ENCODE results near the gene KLRC2. TPM values are rescaled to one million over a fixed set of nuclear protein-coding genes. Genes with fewer than 3 reads are reported as not detected.
"Not testable (repeated sequence)": the region's sequence is repeated elsewhere in the genome, so short reads cannot be mapped to it uniquely, and the experiment has no call there.

The KLRC2 gene
- total RNA-seq, 2 experiments from 2014 or later: 2.5 to 2.6 TPM

DNA sequence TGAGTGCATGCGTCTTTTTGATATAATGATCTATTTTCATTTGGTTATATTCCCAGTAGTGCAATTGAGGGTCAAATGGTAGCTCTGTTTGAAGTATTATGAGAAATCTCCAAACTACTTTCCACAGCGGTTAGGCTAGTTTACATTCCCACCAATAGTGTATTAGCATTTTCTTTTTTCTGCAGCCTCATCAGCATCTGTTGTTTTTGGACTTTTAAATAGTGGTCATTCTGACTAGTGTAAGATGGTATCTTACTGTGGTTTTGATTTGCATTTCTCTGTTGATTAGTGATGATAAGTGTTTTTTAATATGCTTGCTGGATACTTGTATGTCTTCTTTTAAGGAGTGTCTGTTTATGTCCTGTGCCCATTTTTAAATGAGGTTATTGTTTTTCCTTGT, 21.0 kb upstream of the KLRC2 start:
- Mint-ChIP-seq H3K4me3 (no peak overlapping the region), H3K27ac (no peak overlapping the region), H3K27me3 (no peaks in the 10 kb centered on the region), H3K4me1 (ENCODE audit: low read depth) (peaks cover 7% of the 10 kb centered on the region), H3K9me3 (peaks cover 57% of the 10 kb centered on the region), H3K36me3 (ENCODE audit: low read depth) (peaks cover 31% of the 10 kb centered on the region)
- TF ChIP-seq CTCF (IDR thresholded peaks at IDR 0.05): no peak
- ChIA-PET CTCF (interaction anchor here (0.9 kb wide), 1 partner anchor 107 kb away, joined by 4 read pairs; no protein-coding TSS in a partner anchor), POLR2A (no interaction called here)
- DNase-seq: no peak
- ATAC-seq: no peak
- intact Hi-C loops (cut with micrococcal nuclease): no loop called here

- H3K27ac Mint-ChIP-seq: no peak overlapping the region
- TF ChIP-seq CTCF (IDR thresholded peaks at IDR 0.05): no peak
- peaks cover 7% of the 10 kb centered on the region for H3K4me1 Mint-ChIP-seq (ENCODE audit: low read depth)
- H3K4me3 Mint-ChIP-seq: no peak overlapping the region
- peaks cover 55% of the 10 kb centered on the region for H3K9me3 Mint-ChIP-seq
- intact Hi-C loops (cut with micrococcal nuclease): no loop called here
- no peaks in the 10 kb centered on the region for H3K27me3 Mint-ChIP-seq
- ATAC-seq: no peak
- ChIA-PET CTCF (interaction anchor here (1.1 kb wide), 1 partner anchor 25 kb away, joined by 3 read pairs; no protein-coding TSS in a partner anchor), POLR2A (interaction anchor here (1.3 kb wide), 1 partner anchor 12 kb away, joined by 6 read pairs; no protein-coding TSS in a partner anchor)
- DNase-seq: no peak
- H3K36me3 Mint-ChIP-seq (ENCODE audit: low read depth): peaks cover 29% of the 10 kb centered on the region
These were observed 20.0 kb upstream of the KLRC2 start for GRCh38 chr12:10455766-10456165.

GRCh38 chr12:10454531-10454930, 18.7 kb upstream of the KLRC2 start:
- no peak for ATAC-seq
- CTCF ChIA-PET: no interaction called here
- no peak for DNase-seq
- no peak for TF ChIP-seq CTCF (IDR thresholded peaks at IDR 0.05)
- Mint-ChIP-seq H3K27ac (peak overlapping the region; percentile 67), H3K36me3 (ENCODE audit: low read depth) (peaks cover 29% of the 10 kb centered on the region), H3K4me1 (ENCODE audit: low read depth) (peaks cover 7% of the 10 kb centered on the region), H3K9me3 (peaks cover 45% of the 10 kb centered on the region), H3K4me3 (no peak overlapping the region), H3K27me3 (no peaks in the 10 kb centered on the region)
- intact Hi-C loops (cut with micrococcal nuclease): no loop called here
- POLR2A ChIA-PET: interaction anchor here (0.7 kb wide), 1 partner anchor 66 kb away, joined by 4 read pairs; no protein-coding TSS in a partner anchor

GRCh38 chr12:10453156-10453555, 17.3 kb upstream of the KLRC2 start, which contains the start of gene KLRC1:
Gene KLRC1 (minus strand): TSS chr12:10453377. CDS start chr12:10451156, 2,221 bp downstream.
- H3K27ac Mint-ChIP-seq: peak within 1 kb of the TSS; percentile 54
- H3K4me3 Mint-ChIP-seq: peak within 1 kb of the TSS; percentile 6
- POLR2A ChIA-PET: no interaction called here
- peaks cover 24% of the 10 kb centered on the region for H3K36me3 Mint-ChIP-seq (ENCODE audit: low read depth)
- peaks cover 36% of the 10 kb centered on the region for H3K9me3 Mint-ChIP-seq
- CTCF ChIA-PET: no interaction called here
- H3K4me1 Mint-ChIP-seq (ENCODE audit: low read depth): peaks cover 11% of the 10 kb centered on the region
- no peak for TF ChIP-seq CTCF (IDR thresholded peaks at IDR 0.05)
- DNase-seq (peak; percentile 15), ATAC-seq (peak; percentile 78)
- no peaks in the 10 kb centered on the region for H3K27me3 Mint-ChIP-seq
- intact Hi-C loops (cut with micrococcal nuclease): no loop called here

- H3K36me3 Mint-ChIP-seq (ENCODE audit: low read depth): no peaks in the 10 kb centered on the region
- H3K4me3 Mint-ChIP-seq: peak overlapping the region; percentile 13
- peak overlapping the region; percentile 75 for H3K27ac Mint-ChIP-seq
- DNase-seq: no peak
- ATAC-seq: no peak
- CTCF ChIA-PET: no interaction called here
- TF ChIP-seq CTCF (IDR thresholded peaks at IDR 0.05): no peak
- no peaks in the 10 kb centered on the region for H3K27me3 Mint-ChIP-seq
- H3K9me3 Mint-ChIP-seq: no peaks in the 10 kb centered on the region
- intact Hi-C loops (cut with micrococcal nuclease): no loop called here
- POLR2A ChIA-PET: no interaction called here
- peaks cover 16% of the 10 kb centered on the region for H3K4me1 Mint-ChIP-seq (ENCODE audit: low read depth)
These were observed 12.4 kb upstream of the KLRC2 start for GRCh38 chr12:10448236-10448635.

DNA sequence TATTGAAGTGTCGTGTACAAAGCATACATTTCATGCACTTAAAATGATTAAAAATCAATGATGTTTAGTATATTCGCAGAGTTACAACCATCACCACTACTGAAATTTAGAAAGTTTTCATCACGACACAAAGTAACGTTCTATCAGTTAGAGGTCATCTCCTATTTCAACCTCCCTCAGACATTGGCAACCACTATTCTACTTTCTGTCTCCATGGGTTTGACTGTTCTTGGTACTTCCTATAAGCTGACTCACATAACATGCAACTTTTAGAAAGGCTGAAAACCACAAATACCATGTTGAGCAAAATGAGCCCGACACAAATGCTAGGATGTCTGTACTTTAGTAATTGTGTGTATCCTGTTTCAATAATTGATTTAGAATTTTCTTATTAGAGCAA, 10.2 kb upstream of the KLRC2 start:
- intact Hi-C loops (cut with micrococcal nuclease); CTCF ChIA-PET; H3K4me3 Mint-ChIP-seq; H3K36me3 Mint-ChIP-seq (ENCODE audit: low read depth); DNase-seq; POLR2A ChIA-PET; H3K27ac Mint-ChIP-seq; H3K9me3 Mint-ChIP-seq; H3K27me3 Mint-ChIP-seq: not testable (repeated sequence)
- peak; percentile 88 for ATAC-seq
- peaks cover 12% of the 10 kb centered on the region for H3K4me1 Mint-ChIP-seq (ENCODE audit: low read depth)

DNA sequence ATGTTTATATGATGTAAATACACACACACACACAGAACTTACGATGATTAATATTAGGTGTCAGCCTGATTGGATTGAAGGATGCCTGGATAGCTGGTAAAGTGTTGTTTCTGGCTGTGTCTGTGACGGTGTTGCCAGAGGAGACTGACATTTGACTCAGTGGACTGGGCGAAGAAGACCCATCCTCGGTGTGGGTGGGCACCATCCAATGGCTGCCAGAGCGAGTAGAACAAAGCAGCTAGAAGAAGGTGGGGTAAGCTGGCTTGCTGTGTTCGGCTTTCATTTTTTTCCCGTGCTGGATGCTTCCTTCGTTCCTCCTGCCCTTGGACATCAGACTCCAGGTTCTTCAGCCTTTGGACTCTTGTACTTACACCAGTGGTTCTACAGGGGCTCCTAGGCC, 5.3 kb upstream of the KLRC2 start:
- H3K9me3 Mint-ChIP-seq; H3K27ac Mint-ChIP-seq; POLR2A ChIA-PET; DNase-seq; ATAC-seq; intact Hi-C loops (cut with micrococcal nuclease); H3K4me1 Mint-ChIP-seq (ENCODE audit: low read depth); CTCF ChIA-PET; H3K4me3 Mint-ChIP-seq; H3K36me3 Mint-ChIP-seq (ENCODE audit: low read depth); H3K27me3 Mint-ChIP-seq: not testable (repeated sequence)

DNA sequence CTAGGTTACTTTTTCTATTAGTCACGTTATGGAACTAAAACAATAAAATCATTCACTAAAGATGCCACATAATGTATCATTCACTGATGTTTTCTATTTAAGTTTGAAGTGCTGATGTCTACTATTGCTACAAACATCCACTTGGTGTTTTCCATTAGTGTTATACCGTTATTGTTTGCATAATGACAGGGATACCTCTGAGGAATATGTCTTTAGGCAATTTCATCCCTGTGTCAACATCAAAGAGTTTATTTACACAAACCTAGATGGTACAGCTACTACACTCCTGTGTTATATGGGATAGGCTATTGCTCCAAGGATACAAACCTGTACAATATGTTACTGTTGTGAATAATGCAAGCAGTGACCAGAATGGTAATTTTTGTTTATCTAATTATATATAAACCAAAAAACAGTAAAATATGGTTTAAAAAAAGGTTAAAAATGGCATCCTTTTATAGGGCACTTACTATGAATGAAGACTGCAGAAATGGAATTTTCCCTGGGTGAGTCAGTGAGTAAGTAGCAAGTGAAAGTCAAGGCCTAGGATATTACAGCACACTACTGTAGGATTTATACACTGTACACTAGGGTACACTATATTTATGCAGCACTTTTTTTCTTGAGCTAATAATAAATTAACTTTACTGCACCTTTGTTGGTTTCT, 3.9 kb upstream of the KLRC2 start:
- H3K4me3 Mint-ChIP-seq; H3K4me1 Mint-ChIP-seq (ENCODE audit: low read depth); H3K27me3 Mint-ChIP-seq; H3K36me3 Mint-ChIP-seq (ENCODE audit: low read depth); DNase-seq; POLR2A ChIA-PET; H3K9me3 Mint-ChIP-seq; intact Hi-C loops (cut with micrococcal nuclease); CTCF ChIA-PET; H3K27ac Mint-ChIP-seq: not testable (repeated sequence)
- ATAC-seq: peak; percentile 31
